Activated effector memory CD4-positive, alpha-beta T cell treated with Interleukin-2 at 50 U/mL for 16 hours (primary cell): ENCODE results near the gene GPR183.

Source experiments
- DNase-seq: peaks from one replicate; pipeline ENCODE4 v3.0.0-alpha.2; 2020

GPR183 gene, protein sequence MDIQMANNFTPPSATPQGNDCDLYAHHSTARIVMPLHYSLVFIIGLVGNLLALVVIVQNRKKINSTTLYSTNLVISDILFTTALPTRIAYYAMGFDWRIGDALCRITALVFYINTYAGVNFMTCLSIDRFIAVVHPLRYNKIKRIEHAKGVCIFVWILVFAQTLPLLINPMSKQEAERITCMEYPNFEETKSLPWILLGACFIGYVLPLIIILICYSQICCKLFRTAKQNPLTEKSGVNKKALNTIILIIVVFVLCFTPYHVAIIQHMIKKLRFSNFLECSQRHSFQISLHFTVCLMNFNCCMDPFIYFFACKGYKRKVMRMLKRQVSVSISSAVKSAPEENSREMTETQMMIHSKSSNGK

GRCh38 chr13:99307247-99307646 is at the start of gene GPR183:
GPR183 (minus strand) TSS chr13:99307399; CDS start chr13:99296145, 11,254 bp downstream.
- no peak for DNase-seq

DNA sequence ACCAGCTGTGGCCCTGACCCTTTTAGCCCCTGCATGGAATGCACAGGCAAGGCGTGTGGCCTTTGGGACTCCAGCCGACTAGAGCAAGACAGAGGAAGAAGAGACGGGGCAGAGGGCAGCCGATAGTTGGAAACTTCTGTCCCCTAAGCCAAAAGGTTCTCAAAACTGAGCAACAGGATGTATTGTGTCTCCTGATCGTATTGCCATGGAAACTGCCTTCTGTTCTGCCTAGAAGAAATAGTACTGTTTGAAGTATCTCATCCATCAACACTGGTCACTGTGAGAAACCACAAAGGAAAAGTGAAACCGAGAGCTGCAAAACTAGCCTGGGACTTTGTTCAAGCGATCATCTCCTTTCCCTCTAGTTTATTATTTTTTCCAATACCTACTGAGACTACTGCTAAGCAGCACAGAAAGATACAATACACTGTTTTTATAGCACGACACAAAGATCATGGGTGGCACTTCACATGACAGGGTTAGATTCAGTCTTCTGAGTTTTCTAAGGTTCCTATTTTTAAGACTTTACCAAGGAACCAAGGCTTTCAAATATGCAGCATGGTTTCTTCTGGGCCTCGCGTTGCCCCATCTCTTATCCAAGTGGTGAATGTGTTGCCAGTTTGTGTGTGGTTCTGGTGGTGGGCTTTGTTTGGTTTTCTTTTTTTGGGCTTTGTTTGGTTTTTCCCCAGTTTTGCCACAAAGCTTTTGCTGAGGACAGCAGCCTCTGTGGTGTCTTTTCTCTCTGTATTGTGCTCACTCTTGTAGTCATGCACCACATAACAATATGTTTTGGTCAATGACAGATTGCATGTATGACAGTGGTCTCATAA is 49.3 kb upstream of the GPR183 start:
- peak; percentile 40 for DNase-seq

DNA sequence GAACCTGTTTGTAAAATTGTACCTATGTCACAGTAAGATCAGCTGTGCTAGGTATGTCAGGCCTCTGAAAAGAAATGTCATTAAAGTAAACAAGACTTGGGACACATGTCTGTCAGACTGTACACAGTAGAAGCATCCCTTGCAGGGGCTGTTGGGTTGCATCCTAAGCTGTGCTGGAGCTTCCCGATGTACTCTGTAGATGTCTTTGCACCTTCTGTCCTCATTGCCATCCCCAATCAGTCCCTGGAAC is 48.7 kb upstream of the GPR183 start:
- DNase-seq, result no peak

- no peak for DNase-seq
Measured at GRCh38 chr13:99355267-99356011, 48.2 kb upstream of the GPR183 start.

DNA sequence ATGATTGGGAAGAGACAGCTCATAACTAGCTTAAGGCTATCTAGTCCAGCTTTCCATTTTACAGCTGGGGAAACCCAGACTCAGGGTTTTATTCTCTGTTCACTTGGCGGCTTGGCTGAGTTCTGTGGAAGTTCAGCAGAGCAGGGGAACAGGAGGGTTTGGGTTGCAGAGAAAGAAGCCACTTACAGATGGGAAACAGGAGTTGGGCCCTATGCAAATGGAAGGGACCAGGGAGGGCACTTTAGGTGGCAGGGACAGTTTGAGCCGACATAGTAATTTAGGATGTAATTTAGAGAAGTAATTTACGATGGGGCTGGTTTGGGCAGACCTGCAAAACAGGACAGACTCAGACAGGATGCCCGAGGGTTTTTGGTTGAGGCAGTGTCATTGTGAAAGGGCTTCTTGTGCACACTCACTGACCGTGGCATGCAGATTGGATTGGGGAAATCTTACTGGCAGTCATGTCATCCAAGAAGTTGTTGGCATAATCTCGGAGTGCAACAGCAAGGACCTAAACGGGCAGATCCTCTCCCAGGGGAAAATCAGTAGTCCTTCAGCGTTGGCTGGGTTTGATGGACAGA is 47.3 kb upstream of the GPR183 start:
- DNase-seq, result no peak

DNA sequence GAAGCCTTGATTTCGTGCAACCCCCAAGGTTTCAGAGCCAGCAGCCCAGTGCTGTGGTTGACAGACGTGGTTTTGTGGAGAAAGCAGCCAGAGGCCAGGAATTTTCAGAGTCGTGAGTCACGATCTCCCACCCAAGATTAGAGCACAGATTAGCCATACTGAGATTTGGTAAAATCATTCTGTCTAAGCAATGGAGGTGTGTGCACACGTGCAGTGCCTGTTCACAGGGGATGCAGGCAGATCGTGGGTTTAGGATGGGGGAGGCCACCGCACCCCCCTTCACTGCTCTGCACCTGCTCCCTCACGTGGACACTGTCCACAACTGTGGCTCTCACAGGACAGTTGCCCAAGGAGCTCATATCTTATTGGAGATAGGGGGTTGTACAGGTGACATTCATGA is 46.6 kb upstream of the GPR183 start:
- no peak for DNase-seq

- DNase-seq, result no peak
Measured at GRCh38 chr13:99353246-99353600, 46.0 kb upstream of the GPR183 start.

- no peak for DNase-seq
Measured at GRCh38 chr13:99352351-99353245, 45.4 kb upstream of the GPR183 start.

- peak; percentile 29 for DNase-seq
Measured at GRCh38 chr13:99351772-99352171, 44.6 kb upstream of the GPR183 start.

DNA sequence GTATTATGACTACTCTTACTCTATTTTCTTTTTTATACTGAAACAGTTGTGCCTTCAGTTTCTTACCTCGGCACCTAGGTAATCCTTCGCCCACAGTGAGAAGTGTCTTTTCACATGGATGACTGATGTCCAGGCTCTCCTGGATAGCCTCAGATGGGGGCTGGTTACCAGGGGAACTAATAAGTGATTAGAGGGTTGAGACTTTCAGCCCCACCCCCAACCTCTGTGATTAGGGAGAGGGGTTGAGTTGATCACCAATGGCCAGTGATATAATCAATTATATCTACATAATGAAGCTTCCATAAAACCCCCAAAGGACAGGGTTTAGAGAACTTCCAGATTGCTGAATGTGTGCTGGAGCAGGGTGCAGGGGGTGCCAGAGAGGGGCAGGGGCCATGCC is 43.0 kb upstream of the GPR183 start:
- DNase-seq, result no peak

- no peak for DNase-seq
Measured at GRCh38 chr13:99347911-99348451, 40.8 kb upstream of the GPR183 start.

DNA sequence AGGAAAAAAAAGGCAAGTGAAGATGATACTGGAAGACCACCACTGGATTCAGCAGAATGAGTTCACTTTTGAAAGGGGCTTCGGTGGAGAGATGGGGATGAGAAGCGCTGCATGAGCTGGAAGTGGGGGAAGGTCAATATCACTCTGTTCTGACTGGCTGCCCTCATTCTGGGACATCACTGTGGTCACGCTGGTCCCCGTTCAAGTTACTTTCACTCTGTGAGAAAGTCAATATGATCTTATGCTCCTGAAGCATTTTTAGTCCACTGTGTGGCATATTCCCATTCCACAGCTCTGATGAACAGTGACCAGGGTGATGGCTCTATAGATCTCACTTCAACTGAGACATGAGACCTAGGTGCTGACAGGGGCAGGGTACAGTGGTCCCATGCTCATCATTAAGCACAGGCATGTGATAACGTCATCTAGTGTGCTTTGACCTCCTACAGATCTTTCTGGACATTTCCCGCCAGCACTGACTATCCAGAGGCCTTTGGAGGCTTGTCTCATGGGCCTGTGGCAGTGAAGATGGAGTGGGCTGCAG is 40.2 kb upstream of the GPR183 start:
- DNase-seq, result no peak

DNA sequence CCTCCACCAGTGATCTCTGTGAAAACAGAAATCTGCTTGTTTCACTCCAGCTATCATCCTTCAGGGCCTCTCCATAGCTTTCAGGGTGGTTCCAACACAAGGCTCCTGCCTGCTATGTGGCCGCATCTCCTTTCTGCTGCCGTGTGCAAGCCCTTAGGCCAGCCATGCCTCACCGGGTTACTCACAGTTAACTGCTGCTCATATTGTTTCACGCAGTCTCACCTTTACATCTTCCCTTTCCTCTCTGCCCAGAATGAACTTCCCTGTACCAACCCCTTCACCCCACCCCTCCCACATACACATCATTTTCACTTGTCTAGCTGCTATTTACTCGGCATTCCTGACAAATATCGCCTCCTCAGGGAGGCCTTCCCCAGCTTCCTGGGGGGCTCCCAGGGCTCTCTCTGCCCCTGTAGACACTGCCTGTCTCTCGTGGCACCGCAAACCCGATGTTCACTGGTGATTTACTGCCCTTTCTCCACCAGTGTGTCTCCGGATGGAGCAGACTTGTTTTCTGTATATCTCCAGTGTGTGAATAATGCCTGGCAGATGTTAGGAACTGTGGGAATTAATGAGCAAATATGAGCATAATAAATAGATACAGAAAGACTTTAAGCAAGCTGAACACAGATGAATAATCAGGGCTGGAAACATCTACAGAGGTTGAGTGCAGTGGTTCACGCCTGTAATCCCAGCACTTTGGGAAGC is 39.3 kb upstream of the GPR183 start:
- DNase-seq, result no peak

DNA sequence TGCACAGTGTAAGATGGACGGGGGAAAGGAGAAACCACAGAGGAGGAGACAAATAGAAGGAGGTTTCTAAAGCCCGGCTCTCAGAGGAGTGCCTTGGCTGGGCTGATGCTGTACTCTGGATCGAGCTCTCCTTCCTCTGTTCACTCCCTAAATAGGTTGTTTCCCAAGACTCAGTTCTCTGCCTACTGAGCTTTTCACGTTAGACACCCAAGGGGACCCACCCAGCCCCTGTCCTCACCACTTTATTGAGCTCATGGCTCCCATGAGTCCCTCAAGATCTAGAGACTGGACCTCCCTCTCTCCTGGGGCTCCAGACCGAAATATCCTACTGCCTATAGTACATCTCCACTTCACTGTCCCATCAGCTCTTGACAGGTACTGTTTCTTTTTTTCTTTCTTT is 38.1 kb upstream of the GPR183 start:
- DNase-seq, result no peak

- no peak for DNase-seq
Measured at GRCh38 chr13:99344610-99345208, 37.5 kb upstream of the GPR183 start.

GRCh38 chr13:99342723-99343315 is 35.6 kb upstream of the GPR183 start:
- DNase-seq, result no peak

DNA sequence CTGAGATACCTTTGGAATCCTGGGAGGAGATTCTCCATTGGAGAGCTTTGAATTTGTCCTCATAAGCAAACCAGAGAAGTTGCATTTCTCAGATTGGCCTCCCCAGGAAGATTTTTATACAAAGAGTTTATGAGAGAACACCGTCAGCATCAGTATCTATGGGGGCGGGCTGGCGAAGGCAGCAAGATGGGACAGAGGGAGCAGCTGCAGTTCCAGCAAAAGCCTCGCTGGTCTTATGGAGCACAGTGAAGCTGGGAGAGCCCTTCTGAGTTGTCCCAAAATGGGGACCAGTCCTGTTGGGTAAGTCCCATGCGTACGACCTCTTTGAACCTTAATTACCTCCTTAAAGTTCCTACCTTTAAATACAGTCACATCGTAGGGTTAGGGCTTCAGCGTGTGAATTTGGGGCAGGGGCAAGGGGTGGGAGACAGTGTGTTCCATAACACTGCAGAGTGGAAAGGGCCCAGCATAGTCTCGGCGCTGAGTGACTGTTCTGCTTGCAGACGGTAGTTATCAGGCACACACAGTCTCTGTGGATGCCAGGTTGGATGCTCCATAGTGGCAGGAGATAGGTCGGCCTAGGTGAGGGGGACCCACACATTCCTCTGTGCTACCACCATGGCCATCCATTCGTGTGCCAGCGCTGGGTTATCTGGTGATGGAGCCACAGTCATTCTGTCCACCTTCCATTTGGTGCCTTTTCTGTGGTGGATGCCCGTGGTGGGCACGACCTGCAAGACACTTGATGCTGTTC is 34.9 kb upstream of the GPR183 start:
- DNase-seq, result no peak

DNA sequence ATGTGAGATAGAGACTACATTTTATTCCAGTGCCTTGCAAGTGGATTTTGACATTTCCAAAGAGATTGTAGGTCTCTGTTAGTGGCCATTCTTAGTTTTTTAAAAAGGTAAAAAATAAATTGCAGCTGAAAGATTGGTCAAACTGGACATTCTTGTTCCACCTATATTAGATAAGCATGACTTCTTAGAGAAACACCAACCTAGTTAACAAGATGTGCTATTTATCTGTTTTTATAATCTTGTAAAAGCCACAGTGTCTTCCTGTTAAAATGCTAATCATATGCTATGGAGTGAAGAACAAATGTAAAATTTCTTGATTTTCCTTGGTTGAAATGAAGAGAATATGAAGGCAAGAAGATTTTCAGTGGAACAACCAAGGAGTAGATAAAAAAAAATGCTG is 33.4 kb upstream of the GPR183 start:
- DNase-seq, result no peak

GRCh38 chr13:99339736-99340397 is 32.7 kb upstream of the GPR183 start:
- peak; percentile 50 for DNase-seq
